MG63 (cell line): ENCODE measurements around the gene CSH2. TPM values are rescaled to one million over a fixed set of nuclear protein-coding genes. Genes with fewer than 3 reads are reported as not detected.
A peak's percentile ranks its signal among the peaks of the same experiment; 100 is the strongest.

Experiments used
- DNase-seq: peaks from one replicate; pipeline ENCODE4 v3.0.0-alpha.2; 2020
- H3K27me3 ChIP-seq: fragments of 250-450 bp; sonication (Bioruptor Pico); 2 replicates; pipeline ENCODE4 v1.5.1; 2020; ENCODE audit warnings: mild to moderate bottlenecking, moderate library complexity
- H3K36me3 ChIP-seq: fragments of 250-450 bp; sonication (Bioruptor Pico); 2 replicates; pipeline ENCODE4 v1.5.1; 2020; ENCODE audit warnings: mild to moderate bottlenecking, moderate library complexity
- H3K4me3 ChIP-seq: fragments of 250-450 bp; sonication (Bioruptor Pico); 2 replicates; pipeline ENCODE4 v1.5.1; 2020; ENCODE audit warnings: mild to moderate bottlenecking, moderate library complexity
- H3K9me3 ChIP-seq: fragments of 250-450 bp; sonication (Bioruptor Pico); 2 replicates; pipeline ENCODE4 v1.5.1; 2020; ENCODE audit warnings: mild to moderate bottlenecking, moderate library complexity
- total RNA-seq: library from RNA; depleted of rRNA; stranded (reverse); fragments of >200 nt; shearing (Covaris generic); gene quantifications from 2 replicates; pipeline ENCODE4 v1.2.3, GENCODE V29; 2014; ENCODE audit warnings: low replicate concordance

Gene CSH2
- total RNA-seq, 1 experiment from 2014 or later: not detected

DNA sequence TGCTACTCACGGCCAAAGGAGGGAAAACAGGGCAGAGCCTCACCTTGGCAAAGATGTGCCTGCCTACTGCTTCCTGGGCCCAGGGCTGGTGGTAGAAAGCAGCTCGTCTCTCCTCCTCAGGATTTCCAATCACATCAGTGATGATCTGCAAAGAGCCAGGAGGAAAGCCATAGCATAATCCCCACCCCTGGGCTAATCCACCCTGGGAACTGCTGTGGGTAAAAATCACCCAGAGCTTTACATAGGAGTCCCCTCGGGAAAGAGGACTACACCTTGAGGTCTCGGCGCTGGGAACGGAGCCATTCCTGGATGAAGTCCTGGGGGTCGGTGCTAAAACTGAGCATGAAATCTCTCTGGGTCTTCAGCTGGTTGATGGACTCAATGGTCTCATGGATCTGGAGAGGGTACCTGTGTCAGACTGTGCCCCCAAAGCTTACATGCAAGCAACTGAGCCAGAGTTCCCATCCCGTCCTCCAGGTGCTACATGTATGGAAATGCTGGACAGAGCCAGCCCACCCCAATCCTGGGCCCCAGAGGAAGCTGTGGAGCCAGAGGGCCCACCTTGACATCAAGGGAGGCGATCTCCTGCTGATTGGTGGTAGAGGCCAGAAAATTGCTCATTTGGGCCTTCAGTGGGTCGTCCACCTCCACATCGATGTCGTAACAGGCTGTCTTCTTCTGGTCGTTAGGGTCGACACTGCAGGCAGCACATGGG is 40.3 kb downstream of the CSH2 start:
- Histone ChIP-seq H3K36me3 (peaks cover 88% of the 10 kb centered on the region), H3K9me3 (no peaks in the 10 kb centered on the region), H3K27me3 (no peaks in the 10 kb centered on the region), H3K4me3 (no peak overlapping the region)
- DNase-seq: no peak

DNA sequence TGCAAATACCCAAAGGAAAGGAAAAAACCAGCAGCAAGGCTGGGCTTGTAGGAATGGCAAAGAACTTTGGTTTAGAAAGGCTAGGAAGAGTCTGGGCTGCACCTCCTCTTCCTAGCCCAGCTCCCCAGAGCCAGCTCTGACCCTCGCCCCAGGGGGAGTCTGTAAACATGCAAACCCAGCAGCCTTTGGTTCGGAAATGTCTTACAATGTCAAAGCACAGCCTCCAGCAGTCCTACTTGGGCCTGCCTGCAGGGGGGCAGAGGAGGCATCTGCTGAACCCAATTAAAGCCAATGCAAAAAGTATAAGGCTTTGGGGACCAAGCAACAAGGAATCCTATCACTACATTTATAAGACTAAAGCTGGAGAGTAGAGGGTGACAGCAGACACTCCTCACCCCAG is 41.0 kb downstream of the CSH2 start:
- H3K4me3 ChIP-seq: no peak overlapping the region
- H3K9me3 ChIP-seq: no peaks in the 10 kb centered on the region
- DNase-seq: no peak
- peaks cover 94% of the 10 kb centered on the region for H3K36me3 ChIP-seq
- H3K27me3 ChIP-seq: no peaks in the 10 kb centered on the region

DNA sequence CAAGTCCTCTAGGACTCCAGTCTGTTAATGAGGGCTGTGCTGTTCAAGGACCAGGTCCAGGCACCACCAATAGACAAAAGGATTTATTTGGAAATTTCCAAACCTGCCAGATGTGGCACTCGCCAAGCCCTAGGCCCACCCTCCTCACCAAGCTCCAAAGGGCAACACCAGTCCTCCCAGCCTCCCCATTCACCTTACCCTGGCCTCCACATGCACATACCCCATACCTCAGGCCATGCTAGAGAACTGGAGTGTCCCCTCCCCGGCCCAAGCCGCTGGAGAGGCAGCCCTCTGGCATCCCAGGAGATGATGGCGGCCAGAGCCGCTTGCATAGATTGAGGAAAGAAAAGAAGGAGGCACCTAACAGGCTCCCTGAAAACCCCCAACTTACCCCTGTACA is 41.5 kb downstream of the CSH2 start:
- Histone ChIP-seq H3K27me3 (no peaks in the 10 kb centered on the region), H3K4me3 (no peak overlapping the region), H3K36me3 (peaks cover 90% of the 10 kb centered on the region), H3K9me3 (no peaks in the 10 kb centered on the region)
- no peak for DNase-seq

DNA sequence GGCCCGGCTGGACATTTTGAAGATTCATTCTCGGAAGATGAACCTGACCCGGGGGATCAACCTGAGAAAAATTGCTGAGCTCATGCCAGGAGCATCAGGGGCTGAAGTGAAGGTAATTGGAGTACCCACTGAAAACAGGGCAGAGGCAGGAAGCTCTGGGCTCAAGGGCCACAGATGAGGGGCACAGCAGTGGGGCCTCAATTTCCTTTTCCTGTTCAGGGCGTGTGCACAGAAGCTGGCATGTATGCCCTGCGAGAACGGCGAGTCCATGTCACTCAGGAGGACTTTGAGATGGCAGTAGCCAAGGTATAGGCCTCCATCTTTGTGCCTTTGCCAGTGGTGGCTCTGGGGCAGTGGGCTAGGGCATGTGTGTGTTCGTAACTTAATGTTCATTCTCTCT is 42.0 kb downstream of the CSH2 start:
- Histone ChIP-seq H3K27me3 (no peaks in the 10 kb centered on the region), H3K4me3 (no peak overlapping the region), H3K36me3 (peaks cover 85% of the 10 kb centered on the region), H3K9me3 (no peaks in the 10 kb centered on the region)
- DNase-seq: no peak

DNA sequence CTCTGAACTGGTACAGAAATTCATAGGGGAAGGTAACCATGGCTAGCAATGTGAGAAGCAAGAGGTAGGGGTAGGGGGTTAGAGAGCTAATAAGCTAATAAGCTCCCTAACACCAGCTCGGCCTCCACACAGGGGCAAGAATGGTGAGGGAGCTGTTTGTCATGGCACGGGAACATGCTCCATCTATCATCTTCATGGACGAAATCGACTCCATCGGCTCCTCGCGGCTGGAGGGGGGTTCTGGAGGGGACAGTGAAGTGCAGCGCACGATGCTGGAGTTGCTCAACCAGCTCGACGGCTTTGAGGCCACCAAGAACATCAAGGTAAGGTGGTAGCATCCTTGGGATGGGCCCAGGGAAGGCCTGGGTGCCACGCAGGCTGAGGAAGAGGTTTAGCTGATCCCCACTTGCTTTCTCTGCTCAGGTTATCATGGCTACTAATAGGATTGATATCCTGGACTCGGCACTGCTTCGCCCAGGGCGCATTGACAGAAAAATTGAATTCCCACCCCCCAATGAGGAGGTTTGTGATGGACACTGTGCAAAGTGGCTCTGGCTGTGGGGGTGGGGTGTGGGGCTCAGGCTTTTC is 42.5 kb downstream of the CSH2 start:
- Histone ChIP-seq H3K27me3 (no peaks in the 10 kb centered on the region), H3K4me3 (no peak overlapping the region), H3K36me3 (peaks cover 86% of the 10 kb centered on the region), H3K9me3 (no peaks in the 10 kb centered on the region)
- no peak for DNase-seq

DNA sequence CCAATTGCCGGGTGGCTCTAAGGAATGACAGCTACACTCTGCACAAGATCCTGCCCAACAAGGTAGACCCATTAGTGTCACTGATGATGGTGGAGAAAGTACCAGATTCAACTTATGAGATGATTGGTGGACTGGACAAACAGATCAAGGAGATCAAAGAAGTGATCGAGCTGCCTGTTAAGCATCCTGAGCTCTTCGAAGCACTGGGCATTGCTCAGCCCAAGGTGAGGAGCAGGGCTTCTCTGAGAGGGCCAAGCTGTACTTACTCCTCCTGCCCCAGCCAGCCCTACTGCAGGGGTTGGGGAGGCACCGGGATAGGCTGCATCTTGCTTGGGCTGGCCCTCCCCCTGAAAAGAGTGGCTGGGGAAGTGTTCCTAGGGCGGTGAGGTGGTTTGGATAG is 43.2 kb downstream of the CSH2 start:
- Histone ChIP-seq H3K36me3 (peaks cover 86% of the 10 kb centered on the region), H3K27me3 (no peaks in the 10 kb centered on the region), H3K4me3 (no peak overlapping the region), H3K9me3 (no peaks in the 10 kb centered on the region)
- DNase-seq: no peak

DNA sequence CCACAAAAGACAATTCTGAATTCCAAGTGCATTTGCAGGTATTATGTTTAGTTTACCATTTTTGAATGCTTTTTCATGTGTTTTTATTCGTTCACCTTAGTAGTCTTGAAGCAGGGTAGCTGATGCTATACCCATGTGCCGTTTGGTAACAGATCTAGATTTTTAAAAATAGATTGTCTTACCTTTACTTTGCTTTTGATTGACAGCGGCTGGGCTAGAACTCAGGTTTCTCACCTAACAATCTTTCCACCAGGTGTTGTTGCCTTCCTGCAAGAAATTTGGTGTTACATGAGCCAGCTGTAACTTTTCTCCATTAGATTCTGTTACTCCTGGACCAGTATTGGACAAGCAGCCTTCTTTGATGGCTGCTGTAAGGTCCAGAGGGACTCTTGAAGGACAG is 44.5 kb downstream of the CSH2 start:
- no peak for DNase-seq
- Histone ChIP-seq H3K4me3 (peak overlapping the region; percentile 92), H3K9me3 (no peaks in the 10 kb centered on the region), H3K27me3 (no peaks in the 10 kb centered on the region), H3K36me3 (peaks cover 87% of the 10 kb centered on the region)

DNA sequence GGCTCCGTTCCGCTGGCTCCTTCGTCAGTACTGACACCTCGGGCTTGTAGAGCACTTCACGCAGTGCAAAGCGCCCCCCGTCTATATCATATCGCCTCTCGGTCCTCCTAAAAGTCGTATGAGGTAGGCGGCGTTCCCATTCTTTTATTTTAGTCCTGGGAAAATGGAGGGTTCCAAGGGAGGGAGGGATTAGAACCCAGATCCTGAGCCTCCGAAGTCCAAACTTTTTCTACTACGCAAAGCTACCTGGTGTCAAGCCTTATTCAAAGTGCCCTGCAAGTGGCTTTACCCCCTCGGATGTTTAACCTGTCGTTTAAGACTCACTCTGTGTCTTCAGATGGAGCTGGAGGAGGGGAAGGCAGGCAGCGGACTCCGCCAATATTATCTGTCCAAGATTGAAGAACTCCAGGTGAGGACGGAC is 45.7 kb downstream of the CSH2 start:
- H3K9me3 ChIP-seq: no peaks in the 10 kb centered on the region
- H3K4me3 ChIP-seq: peak overlapping the region; percentile 92
- H3K27me3 ChIP-seq: no peaks in the 10 kb centered on the region
- peaks cover 87% of the 10 kb centered on the region for H3K36me3 ChIP-seq
- DNase-seq: no peak

DNA sequence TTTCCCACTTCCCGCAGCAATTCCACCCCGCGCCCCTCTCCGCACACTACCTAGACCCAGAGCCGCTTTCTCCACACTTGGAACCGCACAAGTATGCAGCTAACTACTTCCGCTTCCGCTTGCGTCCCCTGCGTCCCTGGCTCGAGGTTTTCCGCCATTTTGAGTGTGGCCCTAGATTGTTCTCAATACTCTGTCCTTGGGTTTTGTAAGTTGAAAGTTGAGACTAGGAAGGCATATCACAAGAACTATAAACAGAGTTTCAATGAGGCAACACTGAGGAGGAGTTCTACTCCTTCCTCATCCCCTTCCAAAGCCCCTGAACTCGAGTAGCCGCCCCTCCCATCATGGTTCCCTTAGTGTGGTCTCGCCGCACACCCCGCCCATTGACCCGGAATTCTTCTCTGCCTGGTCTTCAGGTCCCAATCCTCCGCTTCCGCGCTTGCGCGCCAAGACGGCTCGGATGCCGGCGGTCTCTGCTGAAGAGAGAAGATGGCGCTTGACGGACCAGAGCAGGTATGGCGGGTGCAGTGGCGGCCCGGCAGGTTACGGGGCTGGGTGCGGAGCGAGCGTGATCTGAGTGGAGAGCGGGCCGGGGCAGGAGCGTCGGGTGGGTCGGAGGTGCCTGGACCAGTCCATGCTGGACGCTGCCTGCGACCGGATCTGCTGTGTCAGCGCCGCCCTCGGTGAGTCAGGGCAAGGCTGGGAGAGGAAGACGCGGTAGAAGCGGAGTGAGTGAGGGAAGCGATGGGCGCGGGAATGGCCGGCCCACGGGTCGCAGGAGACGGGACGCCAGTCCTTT is 46.3 kb downstream of the CSH2 start, which contains the start of the genes FTSJ3 and PSMC5:
Gene FTSJ3, minus strand, starts transcription at position 662 of the 799 bp plus-strand sequence. CDS start 761 bp downstream, outside the sequence.
Gene PSMC5, plus strand, starts transcription at position 430 of the 799 bp plus-strand sequence. Its CDS starts 60 bp downstream, at position 490.
- Histone ChIP-seq H3K27me3 (no peaks in the 10 kb centered on the region), H3K9me3 (no peaks in the 10 kb centered on the region), H3K36me3 (peaks cover 87% of the 10 kb centered on the region), H3K4me3 (peak within 1 kb of the TSS; percentile 92)
- peak; percentile 96 for DNase-seq

DNA sequence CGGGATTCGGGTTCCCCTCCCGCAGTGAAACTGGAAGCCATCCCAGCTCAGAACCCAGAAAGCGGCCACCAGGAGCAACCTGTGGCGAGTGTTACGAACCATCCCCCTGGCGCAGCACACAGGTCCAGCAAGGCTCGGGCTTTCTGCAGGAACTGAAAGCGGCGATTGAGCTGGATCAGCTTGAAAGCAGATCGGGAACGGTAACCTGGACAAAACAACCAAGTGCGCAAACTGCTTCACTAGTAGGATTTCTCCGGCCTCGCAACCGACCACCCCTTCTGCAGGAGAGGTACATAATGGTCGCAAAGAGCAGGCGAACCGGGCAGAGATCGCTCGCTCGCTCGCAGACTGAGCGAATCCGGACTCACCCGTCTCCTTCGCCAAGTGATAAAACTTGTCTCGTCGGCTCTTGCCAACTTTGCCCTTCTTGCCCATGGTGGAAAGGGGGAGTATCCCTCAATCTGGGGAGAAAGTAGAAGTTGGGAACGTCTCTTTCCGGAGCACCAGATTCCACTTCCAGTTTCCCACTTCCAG is 46.9 kb downstream of the CSH2 start:
- DNase-seq: no peak
- H3K4me3 ChIP-seq: peak overlapping the region; percentile 92
- H3K9me3 ChIP-seq: no peaks in the 10 kb centered on the region
- H3K27me3 ChIP-seq: no peaks in the 10 kb centered on the region
- peaks cover 87% of the 10 kb centered on the region for H3K36me3 ChIP-seq

DNA sequence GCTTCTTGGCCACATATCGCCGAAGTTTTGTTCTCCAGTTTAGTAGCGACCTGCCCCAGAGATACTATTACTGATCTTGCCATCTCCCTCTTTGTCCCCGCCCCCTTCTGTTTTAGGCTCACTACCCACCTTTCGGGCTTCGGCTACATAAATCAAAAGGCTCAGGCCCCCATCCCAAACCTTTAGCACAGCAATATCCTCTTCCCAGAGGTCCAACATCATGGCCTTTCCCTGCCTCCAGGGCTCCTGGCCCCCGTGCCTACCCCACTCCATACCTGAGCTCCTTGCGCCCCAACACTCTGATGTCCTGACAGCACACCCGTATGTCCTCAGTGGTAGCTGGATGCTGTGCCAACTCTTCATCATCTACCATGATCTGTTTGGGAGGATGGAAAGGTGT is 49.1 kb downstream of the CSH2 start:
- Histone ChIP-seq H3K9me3 (no peaks in the 10 kb centered on the region), H3K4me3 (no peak overlapping the region), H3K36me3 (peaks cover 85% of the 10 kb centered on the region), H3K27me3 (no peaks in the 10 kb centered on the region)
- no peak for DNase-seq

DNA sequence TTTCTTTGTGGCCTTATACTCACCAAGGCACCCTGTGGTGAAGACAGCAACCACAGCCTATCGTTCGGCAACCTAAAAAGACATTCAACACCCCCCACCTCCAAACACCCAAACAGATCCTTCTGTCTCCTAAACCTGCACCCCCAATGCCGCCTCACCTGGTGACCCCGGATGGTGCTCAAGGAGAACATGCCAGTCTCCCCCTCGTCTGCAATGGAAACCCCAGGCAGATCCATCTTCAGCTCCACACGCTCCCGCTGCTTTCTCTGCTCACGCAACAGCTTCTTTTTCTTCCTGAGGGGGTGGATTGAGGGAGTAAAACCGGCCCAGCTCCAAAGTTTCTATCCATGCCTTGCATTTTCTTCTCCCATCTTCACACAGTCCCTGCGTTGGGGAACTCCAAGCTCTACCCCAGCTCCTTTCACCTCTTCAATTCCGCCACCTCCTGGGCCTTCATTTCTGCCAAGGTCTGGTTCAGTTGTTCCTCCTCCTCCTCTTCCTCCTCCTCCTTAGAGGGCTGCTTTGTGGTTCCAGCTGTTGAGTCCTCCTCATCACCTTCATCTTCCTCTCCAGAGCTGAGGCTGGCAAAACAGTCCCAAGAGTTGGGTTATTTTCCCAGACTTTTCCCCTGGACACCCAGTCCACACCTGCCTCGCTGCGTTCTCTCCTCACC is 49.7 kb downstream of the CSH2 start:
- H3K4me3 ChIP-seq: no peak overlapping the region
- H3K27me3 ChIP-seq: no peaks in the 10 kb centered on the region
- no peak for DNase-seq
- peaks cover 85% of the 10 kb centered on the region for H3K36me3 ChIP-seq
- no peaks in the 10 kb centered on the region for H3K9me3 ChIP-seq

DNA sequence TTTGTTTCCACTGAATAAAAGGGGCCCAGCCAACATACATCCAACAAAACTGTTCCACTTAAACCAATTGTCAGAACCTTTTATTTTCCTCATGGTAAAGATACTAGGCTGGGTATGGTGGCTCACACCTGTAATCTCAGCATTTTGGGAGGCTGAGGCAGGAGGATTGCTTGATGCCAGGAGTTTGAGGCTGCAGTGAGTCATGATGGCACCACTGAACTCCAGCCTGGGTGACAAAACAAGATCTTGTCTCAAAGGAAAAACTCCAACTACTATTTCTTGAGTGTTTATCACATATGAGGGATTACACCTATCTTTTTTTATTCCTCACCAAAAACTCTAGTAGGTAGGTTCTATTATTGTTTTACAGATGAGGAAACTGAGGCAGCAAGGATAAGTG is 50.9 kb downstream of the CSH2 start:
- H3K4me3 ChIP-seq: no peak overlapping the region
- no peaks in the 10 kb centered on the region for H3K27me3 ChIP-seq
- H3K9me3 ChIP-seq: no peaks in the 10 kb centered on the region
- H3K36me3 ChIP-seq: peaks cover 85% of the 10 kb centered on the region
- DNase-seq: no peak
